ENCODE results near the gene WASL. TPM values are rescaled to one million over a fixed set of nuclear protein-coding genes. Genes with fewer than 3 reads are reported as not detected.

The WASL gene
- total RNA-seq, 4 donors from 2014 or later = 36.0 to 51.5 (median 38.5) TPM

- no peak overlapping the region for H3K4me3 ChIP-seq
- no peak for TF ChIP-seq EP300 (IDR thresholded peaks at IDR 0.05)
- TF ChIP-seq, protein P1, sequence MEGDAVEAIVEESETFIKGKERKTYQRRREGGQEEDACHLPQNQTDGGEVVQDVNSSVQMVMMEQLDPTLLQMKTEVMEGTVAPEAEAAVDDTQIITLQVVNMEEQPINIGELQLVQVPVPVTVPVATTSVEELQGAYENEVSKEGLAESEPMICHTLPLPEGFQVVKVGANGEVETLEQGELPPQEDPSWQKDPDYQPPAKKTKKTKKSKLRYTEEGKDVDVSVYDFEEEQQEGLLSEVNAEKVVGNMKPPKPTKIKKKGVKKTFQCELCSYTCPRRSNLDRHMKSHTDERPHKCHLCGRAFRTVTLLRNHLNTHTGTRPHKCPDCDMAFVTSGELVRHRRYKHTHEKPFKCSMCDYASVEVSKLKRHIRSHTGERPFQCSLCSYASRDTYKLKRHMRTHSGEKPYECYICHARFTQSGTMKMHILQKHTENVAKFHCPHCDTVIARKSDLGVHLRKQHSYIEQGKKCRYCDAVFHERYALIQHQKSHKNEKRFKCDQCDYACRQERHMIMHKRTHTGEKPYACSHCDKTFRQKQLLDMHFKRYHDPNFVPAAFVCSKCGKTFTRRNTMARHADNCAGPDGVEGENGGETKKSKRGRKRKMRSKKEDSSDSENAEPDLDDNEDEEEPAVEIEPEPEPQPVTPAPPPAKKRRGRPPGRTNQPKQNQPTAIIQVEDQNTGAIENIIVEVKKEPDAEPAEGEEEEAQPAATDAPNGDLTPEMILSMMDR (IDR thresholded peaks at IDR 0.05) = no peak
- no peak for TF ChIP-seq POLR2A (IDR thresholded peaks at IDR 0.05; ENCODE audit: low read depth)
- TF ChIP-seq POLR2AphosphoS5 (IDR thresholded peaks at IDR 0.05) = no peak
- H3K9me3 ChIP-seq = no peaks in the 10 kb centered on the region
- peaks cover 0 to 11% (median 0%) of the 10 kb centered on the region in 4 donors for H3K4me1 ChIP-seq
- no peak for DNase-seq (ENCODE audit: extremely low spot score)
- no peaks in the 10 kb centered on the region for H3K36me3 ChIP-seq
- intact Hi-C loops (cut with DNase I) = no loop called here
- 63% methylated on average over 2 of the region's 2 CpGs for WGBS
- H3K27ac ChIP-seq (replicated peaks in 1 of 4) = no peak overlapping the region
- no peaks in the 10 kb centered on the region for H3K27me3 ChIP-seq
Measured at GRCh38 chr7:123650595-123650994, 98.2 kb downstream of the WASL start.

DNA sequence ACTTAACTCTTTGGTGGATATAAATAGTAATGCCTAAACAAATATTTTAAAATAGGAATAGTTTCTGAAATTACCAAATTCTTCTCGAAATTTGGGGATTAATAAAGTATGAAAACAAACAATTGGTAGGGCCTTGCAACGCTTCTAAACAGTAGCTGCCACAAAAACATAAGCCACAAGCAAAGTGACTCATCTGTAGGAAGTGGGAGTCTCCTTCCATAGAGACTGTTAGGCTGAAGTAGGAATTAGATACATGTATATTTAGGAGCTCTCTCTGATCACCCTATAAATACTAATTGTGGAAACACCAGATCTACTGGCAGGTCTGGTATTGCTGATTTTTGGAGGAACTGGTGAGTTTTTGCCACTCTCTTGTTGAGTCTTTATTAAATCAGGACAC is 98.8 kb downstream of the WASL start:
- no peak for DNase-seq (ENCODE audit: extremely low spot score)
- Histone ChIP-seq H3K36me3 (no peaks in the 10 kb centered on the region), H3K27me3 (no peaks in the 10 kb centered on the region), H3K4me3 (no peak overlapping the region), H3K4me1 (peaks cover 0 to 11% (median 0%) of the 10 kb centered on the region in 4 donors), H3K27ac (replicated peaks in 1 of 4) (no peak overlapping the region), H3K9me3 (no peaks in the 10 kb centered on the region)
- 89% methylated on average over 2 of the region's 2 CpGs for WGBS
- intact Hi-C loops (cut with DNase I) = no loop called here
- TF ChIP-seq POLR2AphosphoS5 (IDR thresholded peaks at IDR 0.05) = no peak
- TF ChIP-seq EP300 (IDR thresholded peaks at IDR 0.05) = no peak
- TF ChIP-seq, protein P1 (IDR thresholded peaks at IDR 0.05) = no peak
- no peak for TF ChIP-seq POLR2A (IDR thresholded peaks at IDR 0.05; ENCODE audit: low read depth)

DNA sequence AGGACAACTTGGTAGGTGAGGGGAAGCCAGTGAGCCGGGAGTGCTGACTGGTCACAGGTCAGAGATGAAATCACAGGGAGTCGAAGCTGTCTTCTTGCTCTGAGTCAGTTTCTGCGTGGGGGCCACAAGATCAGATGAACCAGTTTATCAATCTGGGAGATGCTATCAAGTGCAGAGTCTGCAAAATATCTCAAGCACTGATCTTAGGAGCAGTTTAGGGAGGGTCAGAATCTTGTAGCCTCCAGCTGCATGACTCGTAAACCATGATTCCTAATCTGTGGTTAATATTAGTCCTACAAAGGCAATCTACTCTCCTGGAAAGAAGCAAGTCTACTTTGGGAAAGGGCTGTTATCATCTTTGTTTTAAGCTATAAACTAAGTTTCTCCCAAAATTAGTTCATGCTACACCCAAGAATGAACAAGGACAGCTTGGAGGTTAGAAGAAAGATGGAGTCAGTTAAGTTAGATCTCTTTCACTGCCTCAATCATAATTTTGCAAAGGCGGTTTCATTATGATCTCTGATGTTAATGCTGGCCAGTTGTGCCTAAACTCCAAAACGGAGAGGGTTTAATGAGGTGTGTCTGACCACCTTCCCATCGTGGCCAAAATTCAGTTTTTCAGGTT is 101.6 kb downstream of the WASL start:
- intact Hi-C loops (cut with DNase I) = no loop called here
- Histone ChIP-seq H3K4me3 (no peak overlapping the region), H3K36me3 (no peaks in the 10 kb centered on the region), H3K27ac (replicated peaks in 1 of 4) (no peak overlapping the region), H3K4me1 (peaks cover 10 to 14% (median 13%) of the 10 kb centered on the region in 4 donors), H3K9me3 (no peaks in the 10 kb centered on the region), H3K27me3 (no peaks in the 10 kb centered on the region)
- WGBS = 72% methylated on average over 7 of the region's 7 CpGs
- no peak for TF ChIP-seq EP300 (IDR thresholded peaks at IDR 0.05)
- TF ChIP-seq POLR2AphosphoS5 (IDR thresholded peaks at IDR 0.05) = no peak
- TF ChIP-seq, protein P1 (IDR thresholded peaks at IDR 0.05) = no peak
- TF ChIP-seq POLR2A (IDR thresholded peaks at IDR 0.05; ENCODE audit: low read depth) = no peak
- no peak for DNase-seq (ENCODE audit: extremely low spot score)

DNA sequence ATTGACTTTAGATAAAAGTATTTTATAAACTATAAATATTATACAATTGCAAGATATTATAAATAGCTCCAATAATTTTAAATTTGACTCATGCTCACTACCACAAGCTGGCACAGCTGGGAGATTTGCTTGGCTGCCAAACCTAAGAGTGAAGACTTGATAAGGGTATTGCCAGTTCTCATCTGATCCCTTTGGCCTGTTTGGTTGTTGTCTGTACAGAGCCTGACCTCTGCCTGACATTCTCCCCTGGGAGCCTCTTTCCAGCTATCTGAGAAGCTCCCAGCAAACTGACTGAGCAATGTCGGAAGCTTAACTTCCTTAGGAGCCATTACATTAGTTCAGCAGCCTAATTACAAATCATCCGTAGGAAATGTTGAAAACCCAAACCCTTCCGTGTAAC is 103.3 kb downstream of the WASL start:
- H3K4me3 ChIP-seq = no peak overlapping the region
- H3K27me3 ChIP-seq = no peaks in the 10 kb centered on the region
- H3K9me3 ChIP-seq = no peaks in the 10 kb centered on the region
- no peak for TF ChIP-seq EP300 (IDR thresholded peaks at IDR 0.05)
- TF ChIP-seq POLR2AphosphoS5 (IDR thresholded peaks at IDR 0.05) = no peak
- no peak for TF ChIP-seq POLR2A (IDR thresholded peaks at IDR 0.05; ENCODE audit: low read depth)
- TF ChIP-seq, protein P1 (IDR thresholded peaks at IDR 0.05) = no peak
- H3K4me1 ChIP-seq = peaks cover 7 to 14% (median 13%) of the 10 kb centered on the region in 4 donors
- H3K27ac ChIP-seq (replicated peaks in 1 of 4) = no peak overlapping the region
- intact Hi-C loops (cut with DNase I) = no loop called here
- no peaks in the 10 kb centered on the region for H3K36me3 ChIP-seq
- WGBS = 67% methylated on average over 3 of the region's 3 CpGs
- no peak for DNase-seq (ENCODE audit: extremely low spot score)
